ENCODE results near the gene FTO.

Gene FTO

DNA sequence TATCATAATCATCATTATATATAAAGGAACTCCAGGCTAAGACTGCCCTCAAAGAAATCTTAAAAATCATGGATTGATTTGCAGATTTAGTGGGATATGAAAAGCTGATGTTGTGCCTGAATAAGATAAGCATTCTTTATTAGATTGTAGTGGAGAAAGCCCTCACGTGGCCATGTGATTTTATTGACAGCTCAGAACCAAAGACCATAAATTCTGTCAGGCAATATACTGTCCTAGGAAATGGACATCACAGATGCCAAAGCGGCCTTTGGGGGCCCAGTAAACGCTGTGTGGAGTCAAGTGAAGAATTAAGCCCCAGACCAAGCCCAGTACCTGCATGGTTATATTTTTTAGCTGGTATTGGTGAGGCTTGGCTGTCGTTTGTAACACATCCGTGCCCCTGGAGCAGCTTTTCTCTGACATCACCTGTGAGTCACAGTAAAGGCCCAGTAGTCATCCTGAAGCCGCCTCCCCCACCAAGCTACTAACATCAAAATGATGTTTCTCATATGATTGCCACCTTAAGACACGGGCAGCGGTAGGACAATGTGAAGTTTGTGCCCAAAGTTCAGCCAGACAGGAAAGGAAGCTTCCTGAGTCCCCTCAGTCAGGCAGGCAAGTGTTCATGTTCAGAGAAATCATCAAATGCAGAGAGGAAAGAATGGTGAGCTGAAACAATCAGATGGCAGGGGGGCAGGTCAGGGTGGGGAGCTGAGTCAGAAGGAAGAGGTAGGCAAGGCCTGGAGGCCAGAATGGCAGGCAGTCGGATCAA is 373.3 kb downstream of the FTO start:
- TF ChIP-seq, protein P1, sequence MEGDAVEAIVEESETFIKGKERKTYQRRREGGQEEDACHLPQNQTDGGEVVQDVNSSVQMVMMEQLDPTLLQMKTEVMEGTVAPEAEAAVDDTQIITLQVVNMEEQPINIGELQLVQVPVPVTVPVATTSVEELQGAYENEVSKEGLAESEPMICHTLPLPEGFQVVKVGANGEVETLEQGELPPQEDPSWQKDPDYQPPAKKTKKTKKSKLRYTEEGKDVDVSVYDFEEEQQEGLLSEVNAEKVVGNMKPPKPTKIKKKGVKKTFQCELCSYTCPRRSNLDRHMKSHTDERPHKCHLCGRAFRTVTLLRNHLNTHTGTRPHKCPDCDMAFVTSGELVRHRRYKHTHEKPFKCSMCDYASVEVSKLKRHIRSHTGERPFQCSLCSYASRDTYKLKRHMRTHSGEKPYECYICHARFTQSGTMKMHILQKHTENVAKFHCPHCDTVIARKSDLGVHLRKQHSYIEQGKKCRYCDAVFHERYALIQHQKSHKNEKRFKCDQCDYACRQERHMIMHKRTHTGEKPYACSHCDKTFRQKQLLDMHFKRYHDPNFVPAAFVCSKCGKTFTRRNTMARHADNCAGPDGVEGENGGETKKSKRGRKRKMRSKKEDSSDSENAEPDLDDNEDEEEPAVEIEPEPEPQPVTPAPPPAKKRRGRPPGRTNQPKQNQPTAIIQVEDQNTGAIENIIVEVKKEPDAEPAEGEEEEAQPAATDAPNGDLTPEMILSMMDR (conservative IDR thresholded peaks at IDR 0.05; ENCODE audit: low read depth, low read length): no peak
- DNase-seq (ENCODE audit: low read depth): peak; percentile 75
- H3K4me3 ChIP-seq (ENCODE audit: low read depth, low read length): no peak overlapping the region

DNA sequence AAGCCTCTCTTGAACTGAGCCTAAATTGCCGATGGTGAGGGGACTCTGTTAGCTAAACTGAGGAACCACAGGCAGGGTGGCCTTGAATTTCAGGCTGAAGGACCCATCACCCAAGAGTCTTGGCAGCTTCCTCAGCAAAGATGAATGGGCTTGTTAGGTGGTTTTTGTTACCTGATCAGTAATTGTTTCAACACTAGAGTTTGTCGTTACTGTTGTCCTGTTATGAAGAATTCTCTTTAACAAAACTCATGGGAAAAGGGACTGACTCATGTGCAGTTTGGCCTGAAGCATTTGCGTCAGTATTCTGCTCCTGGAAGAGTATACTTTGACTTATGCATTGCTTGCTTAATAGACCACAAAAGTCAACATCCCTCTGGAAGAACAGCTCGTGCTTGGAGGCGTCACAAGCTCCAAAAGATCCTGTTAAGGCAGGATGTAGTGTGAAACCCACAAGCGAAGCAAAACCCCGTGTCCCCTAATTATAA is 376.6 kb downstream of the FTO start:
- TF ChIP-seq, protein P1 (conservative IDR thresholded peaks at IDR 0.05; ENCODE audit: low read depth, low read length): no peak
- no peak overlapping the region for H3K4me3 ChIP-seq (ENCODE audit: low read depth, low read length)
- peak; percentile 100 for DNase-seq (ENCODE audit: low read depth)

- DNase-seq (ENCODE audit: low read depth): no peak
- H3K4me3 ChIP-seq (ENCODE audit: low read depth, low read length): no peak overlapping the region
- TF ChIP-seq, protein P1 (conservative IDR thresholded peaks at IDR 0.05; ENCODE audit: low read depth, low read length): no peak
These were observed 382.8 kb downstream of the FTO start for GRCh38 chr16:54086791-54087190.

DNA sequence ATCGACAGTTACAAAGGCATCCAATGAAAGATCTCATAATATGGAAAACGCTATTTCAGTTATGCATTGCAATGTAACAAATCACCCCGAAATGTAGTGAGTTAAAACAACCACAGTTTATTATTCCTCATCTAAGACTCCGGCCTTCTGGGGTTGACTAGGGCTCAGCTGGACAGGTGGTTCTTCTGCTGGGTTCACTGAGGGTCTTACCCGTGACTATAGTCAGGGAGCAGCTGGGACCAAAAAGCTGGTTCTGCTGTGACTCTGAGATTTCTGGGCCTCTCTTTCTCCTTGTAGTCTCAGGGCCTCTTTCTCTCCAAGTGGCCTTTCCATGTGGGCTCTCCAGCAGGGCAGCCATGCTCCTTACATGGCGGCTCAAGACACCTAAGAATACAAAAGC is 386.6 kb downstream of the FTO start:
- DNase-seq (ENCODE audit: low read depth): no peak
- TF ChIP-seq, protein P1 (conservative IDR thresholded peaks at IDR 0.05; ENCODE audit: low read depth, low read length): no peak
- no peak overlapping the region for H3K4me3 ChIP-seq (ENCODE audit: low read depth, low read length)

DNA sequence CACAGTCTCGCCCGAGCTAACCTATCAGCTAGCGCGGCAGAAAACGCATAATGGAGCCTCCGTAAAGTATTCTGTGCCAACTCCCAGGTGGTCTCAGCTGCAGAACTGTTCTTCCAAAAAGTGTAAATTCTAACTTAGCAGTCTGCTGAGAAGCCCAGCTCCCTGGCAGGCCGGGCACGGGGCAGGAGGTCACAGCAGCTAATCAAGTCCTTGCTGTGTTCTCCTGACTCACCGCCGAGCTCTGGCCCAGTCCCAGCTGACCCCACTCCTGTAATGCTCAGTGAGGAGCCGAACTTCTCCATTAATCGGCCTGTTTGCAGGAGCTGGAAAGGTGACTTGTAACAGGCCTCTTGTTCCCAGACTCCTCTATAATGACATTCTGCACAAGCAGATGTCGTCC is 389.3 kb downstream of the FTO start:
- TF ChIP-seq, protein P1 (conservative IDR thresholded peaks at IDR 0.05; ENCODE audit: low read depth, low read length): no peak
- peak; percentile 70 for DNase-seq (ENCODE audit: low read depth)
- H3K4me3 ChIP-seq (ENCODE audit: low read depth, low read length): no peak overlapping the region

GRCh38 chr16:54094641-54095040 is 390.7 kb downstream of the FTO start:
- TF ChIP-seq, protein P1 (conservative IDR thresholded peaks at IDR 0.05; ENCODE audit: low read depth, low read length): no peak
- no peak for DNase-seq (ENCODE audit: low read depth)
- H3K4me3 ChIP-seq (ENCODE audit: low read depth, low read length): no peak overlapping the region

- no peak for DNase-seq (ENCODE audit: low read depth)
- TF ChIP-seq, protein P1 (conservative IDR thresholded peaks at IDR 0.05; ENCODE audit: low read depth, low read length): no peak
These were observed 392.7 kb downstream of the FTO start for GRCh38 chr16:54096607-54097006.

More at GRCh38 chr16:54096607-54097006, 392.7 kb downstream of the FTO start:
- no peak overlapping the region for H3K4me3 ChIP-seq (ENCODE audit: low read depth, low read length)
